ENCODE measurements around the gene FAM193B.

The FAM193B gene

GRCh38 chr5:177554474-177555111 is at the start of gene FAM193B:
FAM193B (minus strand) TSS chr5:177554563; CDS start chr5:177554458, 105 bp downstream.
- Histone ChIP-seq H3K36me3 (ENCODE audit: insufficient read depth) (no peaks in the 10 kb centered on the region), H2AFZ (ENCODE audit: low read depth) (peak within 1 kb of the TSS; percentile 97), H3K9ac (peak within 1 kb of the TSS; percentile 41; the same call in 1 of the 2 replicates), H3K4me1 (ENCODE audit: low read depth, poor library complexity, severe bottlenecking) (peaks cover 13% of the 10 kb centered on the region), H3K27me3 (ENCODE audit: insufficient read depth, low read depth) (no peaks in the 10 kb centered on the region), H3K4me3 (IDR thresholded peaks at IDR 0.05; ENCODE audit: insufficient read depth, low read depth, low read length) (no peak within 1 kb of the TSS), H3K4me2 (peak within 1 kb of the TSS; percentile 82), H4K20me1 (ENCODE audit: insufficient read depth) (no peaks in the 10 kb centered on the region), H3K79me2 (ENCODE audit: insufficient read depth, low read depth) (peaks cover 19% of the 10 kb centered on the region; the same call in 1 of the 2 replicates), H3K27ac (no peak within 1 kb of the TSS)
- TF ChIP-seq CTCF (conservative IDR thresholded peaks at IDR 0.05; ENCODE audit: low read depth, low read length): no peak

- no peaks in the 10 kb centered on the region for H3K27me3 ChIP-seq (ENCODE audit: insufficient read depth, low read depth)
- no peak overlapping the region for H3K4me3 ChIP-seq (IDR thresholded peaks at IDR 0.05; ENCODE audit: insufficient read depth, low read depth, low read length)
- H4K20me1 ChIP-seq (ENCODE audit: insufficient read depth): no peaks in the 10 kb centered on the region
- no peak overlapping the region for H3K9ac ChIP-seq
- H3K27ac ChIP-seq: no peak overlapping the region
- TF ChIP-seq CTCF (conservative IDR thresholded peaks at IDR 0.05; ENCODE audit: low read depth, low read length): no peak
- H2AFZ ChIP-seq (ENCODE audit: low read depth): no peak overlapping the region
- H3K36me3 ChIP-seq (ENCODE audit: insufficient read depth): no peaks in the 10 kb centered on the region
- H3K4me2 ChIP-seq: no peak overlapping the region
- H3K79me2 ChIP-seq (ENCODE audit: insufficient read depth, low read depth): no peaks in the 10 kb centered on the region
- H3K4me1 ChIP-seq (ENCODE audit: low read depth, poor library complexity, severe bottlenecking): no peaks in the 10 kb centered on the region
Observed at GRCh38 chr5:177604116-177604521, 49.8 kb upstream of the FAM193B start.

- Histone ChIP-seq H3K4me3 (IDR thresholded peaks at IDR 0.05; ENCODE audit: insufficient read depth, low read depth, low read length) (no peak overlapping the region), H3K36me3 (ENCODE audit: insufficient read depth) (no peaks in the 10 kb centered on the region), H4K20me1 (ENCODE audit: insufficient read depth) (no peaks in the 10 kb centered on the region), H3K27ac (no peak overlapping the region), H3K4me2 (no peak overlapping the region), H2AFZ (ENCODE audit: low read depth) (no peak overlapping the region), H3K9ac (no peak overlapping the region), H3K79me2 (ENCODE audit: insufficient read depth, low read depth) (no peaks in the 10 kb centered on the region), H3K4me1 (ENCODE audit: low read depth, poor library complexity, severe bottlenecking) (peaks cover under 1% of the 10 kb centered on the region), H3K27me3 (ENCODE audit: insufficient read depth, low read depth) (no peaks in the 10 kb centered on the region)
- TF ChIP-seq CTCF (conservative IDR thresholded peaks at IDR 0.05; ENCODE audit: low read depth, low read length): no peak
Observed at GRCh38 chr5:177603631-177604030, 49.3 kb upstream of the FAM193B start.

GRCh38 chr5:177602458-177602830 is 48.1 kb upstream of the FAM193B start:
- Histone ChIP-seq H3K27me3 (ENCODE audit: insufficient read depth, low read depth) (no peaks in the 10 kb centered on the region), H3K4me1 (ENCODE audit: low read depth, poor library complexity, severe bottlenecking) (peaks cover 3% of the 10 kb centered on the region), H2AFZ (ENCODE audit: low read depth) (no peak overlapping the region), H3K36me3 (ENCODE audit: insufficient read depth) (no peaks in the 10 kb centered on the region), H3K4me3 (IDR thresholded peaks at IDR 0.05; ENCODE audit: insufficient read depth, low read depth, low read length) (no peak overlapping the region), H4K20me1 (ENCODE audit: insufficient read depth) (no peaks in the 10 kb centered on the region), H3K27ac (no peak overlapping the region), H3K79me2 (ENCODE audit: insufficient read depth, low read depth) (no peaks in the 10 kb centered on the region), H3K9ac (no peak overlapping the region), H3K4me2 (no peak overlapping the region)
- no peak for TF ChIP-seq CTCF (conservative IDR thresholded peaks at IDR 0.05; ENCODE audit: low read depth, low read length)

Data from KMS-11 (cell line).